Colonic mucosa (tissue), 4 donors: ENCODE data around the gene SCIMP. TPM values are rescaled to one million over a fixed set of nuclear protein-coding genes. Genes with fewer than 3 reads are reported as not detected.

Experiments used
- DNase-seq: peaks from one replicate; pipeline ENCODE4 v3.0.0-alpha.2; 2020
- H3K27ac ChIP-seq: fragments of 200-600 bp; one replicate; pipeline ENCODE4 v1.8.0; 2021
- H3K27me3 ChIP-seq: fragments of 200-600 bp; one replicate; pipeline ENCODE4 v1.8.0; 2021
- H3K36me3 ChIP-seq: fragments of 200-600 bp; one replicate; pipeline ENCODE4 v1.8.0; 2021
- H3K4me1 ChIP-seq: fragments of 200-600 bp; one replicate; pipeline ENCODE4 v1.8.0; 2021; ENCODE audit warnings: mild to moderate bottlenecking
- H3K4me3 ChIP-seq: fragments of 200-600 bp; one replicate; pipeline ENCODE4 v1.8.0; 2021
- H3K9ac ChIP-seq, 2 donors: one replicate each; pipeline ENCODE4 v1.7.0; 2013; ENCODE audit warnings: control low read depth in 2 of 2, low read depth in 2 of 2, low read length in 2 of 2
- H3K9me3 ChIP-seq: fragments of 200-600 bp; one replicate; pipeline ENCODE4 v1.8.0; 2021
- CTCF ChIP-seq: fragments of 200-600 bp; IDR thresholded peaks from one replicate; pipeline ENCODE4 v1.8.0; 2022; ENCODE audit warnings: antibody characterized with exemption, mild to moderate bottlenecking
- intact Hi-C: fragments of 100-400 bp; cut with DNase I; formaldehyde crosslinking; loops from one replicate; pipeline ENCODE4 v1.14.1; 2022
- total RNA-seq, 2 donors: library from RNA; stranded (reverse); fragmentation: NEBNext Ultra II Directional in 1 of 2; extraction: Animal tissue kit (Norgen Biotek cat#: 25700) in 1 of 2; gene quantifications; one replicate each; pipeline ENCODE4 v1.2.1, GENCODE V29; 2021
- donor health status: healthy.
- donor health status: DM: no; HTN: no; CAD: no.
- donor health status: DM: no; HTN: no; CAD: no.

The SCIMP gene
- total RNA-seq, 2 donors from 2014 or later: 0.86 to 1.5 TPM

DNA sequence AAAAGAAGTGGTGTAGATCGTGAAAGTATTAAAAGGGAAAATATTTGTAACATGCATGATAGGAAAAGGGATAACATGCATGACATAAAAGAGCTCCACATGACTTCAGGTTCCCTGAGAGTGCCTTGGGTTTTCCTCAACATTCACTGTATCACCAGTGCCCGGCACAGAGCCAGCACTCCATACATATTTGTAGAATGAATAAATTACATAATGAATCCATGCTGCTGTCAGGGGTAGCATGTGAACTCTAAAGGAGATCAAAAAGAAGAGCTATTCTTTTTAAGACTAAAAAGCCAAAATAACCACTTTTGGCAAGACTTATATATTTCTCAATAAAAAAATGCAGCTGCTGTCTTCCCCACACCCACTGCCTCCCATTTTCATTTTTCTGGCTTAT is 40.3 kb downstream of the SCIMP start:
- no peaks in the 10 kb centered on the region for H3K36me3 ChIP-seq
- no peak overlapping the region for H3K9ac ChIP-seq
- H3K4me1 ChIP-seq: no peaks in the 10 kb centered on the region
- TF ChIP-seq CTCF: no peak
- no peak for DNase-seq
- intact Hi-C loops: loop anchor here (5.0 kb wide), 1 partner anchor 82 kb away; the partner anchor contains the start of gene ZNF232
- H3K27me3 ChIP-seq: no peaks in the 10 kb centered on the region
- H3K9me3 ChIP-seq: no peaks in the 10 kb centered on the region
- no peak overlapping the region for H3K4me3 ChIP-seq
- no peak overlapping the region for H3K27ac ChIP-seq

DNA sequence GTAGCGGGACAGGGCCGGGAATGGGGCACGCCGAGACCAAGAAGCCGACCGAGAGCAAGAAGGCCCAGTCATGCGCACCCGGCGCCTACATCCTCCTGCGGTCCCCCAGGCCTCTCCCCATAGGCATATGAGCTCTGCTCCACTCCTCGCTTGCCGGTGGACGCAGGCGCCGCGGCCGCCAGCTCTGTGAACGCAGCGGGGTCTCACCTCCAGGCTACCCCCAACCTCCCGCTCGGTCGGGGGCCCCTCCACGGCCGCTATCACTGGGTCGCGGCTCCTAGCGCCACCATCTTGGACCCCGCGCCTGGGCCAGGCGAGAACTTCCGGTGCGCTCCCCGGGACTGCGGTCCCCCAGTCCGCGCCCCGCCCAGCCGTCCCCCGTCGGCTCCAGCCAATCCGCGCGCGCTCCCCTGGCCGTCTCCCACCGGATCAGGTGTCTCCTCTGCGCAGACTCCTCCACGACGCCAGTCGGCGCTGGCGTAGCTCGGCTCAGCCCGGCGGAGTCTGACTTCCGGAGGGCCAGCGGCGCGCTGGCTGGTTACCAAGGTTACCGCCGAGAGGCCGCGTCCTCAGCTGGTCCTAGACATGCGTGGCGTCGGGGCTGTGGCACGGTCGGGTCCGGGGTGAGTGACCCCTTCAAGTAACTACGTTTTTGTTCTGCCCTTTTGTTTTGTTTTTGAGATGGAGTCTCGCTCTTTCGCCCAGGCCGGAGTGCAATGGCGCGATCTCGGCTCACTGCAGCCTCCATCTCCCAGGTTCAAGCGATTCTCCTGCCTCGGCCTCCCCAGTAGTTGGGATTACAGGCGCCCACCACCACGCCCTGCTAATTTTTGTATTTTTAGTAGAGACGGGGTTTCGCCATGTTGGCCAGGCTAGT is 42.9 kb downstream of the SCIMP start, which contains the start of gene ZNF594:
TSS of gene ZNF594 (minus strand) at position 328 of the 877 bp plus-strand sequence. CDS start 7,612 bp downstream, outside the sequence.
- intact Hi-C loops: loop anchor here (5.0 kb wide), 1 partner anchor 79 kb away; the partner anchor contains the start of gene ZNF232
- DNase-seq: peak; percentile 97
- H3K9me3 ChIP-seq: no peaks in the 10 kb centered on the region
- H3K36me3 ChIP-seq: no peaks in the 10 kb centered on the region
- H3K4me3 ChIP-seq: peak within 1 kb of the TSS; percentile 89
- H3K4me1 ChIP-seq: no peaks in the 10 kb centered on the region
- H3K9ac ChIP-seq: peak within 1 kb of the TSS; percentile 63 to 97
- peak within 1 kb of the TSS; percentile 66 for H3K27ac ChIP-seq
- peak; percentile 64 for TF ChIP-seq CTCF
- H3K27me3 ChIP-seq: no peaks in the 10 kb centered on the region

GRCh38 chr17:5184288-5184687 is 50.4 kb downstream of the SCIMP start:
- DNase-seq: no peak
- H3K9me3 ChIP-seq: peaks cover 37% of the 10 kb centered on the region
- TF ChIP-seq CTCF: no peak
- no peak overlapping the region for H3K9ac ChIP-seq
- no peaks in the 10 kb centered on the region for H3K4me1 ChIP-seq
- H3K4me3 ChIP-seq: no peak overlapping the region
- no peaks in the 10 kb centered on the region for H3K36me3 ChIP-seq
- no peak overlapping the region for H3K27ac ChIP-seq
- intact Hi-C loops: no loop called here
- no peaks in the 10 kb centered on the region for H3K27me3 ChIP-seq

DNA sequence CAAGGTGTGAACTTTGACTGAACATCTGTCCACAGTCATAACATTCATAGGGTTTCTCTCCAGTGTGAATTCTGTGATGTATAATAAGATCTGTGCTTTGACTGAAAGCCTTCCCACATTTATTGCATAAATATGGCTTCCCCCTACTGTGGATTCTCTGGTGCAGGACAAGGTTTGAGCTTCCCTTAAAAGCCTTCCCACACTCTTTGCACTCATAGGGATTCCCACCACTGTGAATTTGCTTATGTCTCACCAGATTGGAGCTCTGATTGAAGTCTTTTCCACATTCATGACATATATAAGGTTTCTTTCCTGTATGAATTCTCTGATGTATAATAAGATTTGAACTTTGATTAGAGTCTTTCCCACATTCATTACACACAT is 51.3 kb downstream of the SCIMP start:
- Histone ChIP-seq H3K27me3 (no peaks in the 10 kb centered on the region), H3K9me3 (peaks cover 37% of the 10 kb centered on the region), H3K4me1 (no peaks in the 10 kb centered on the region), H3K4me3 (no peak overlapping the region), H3K27ac (no peak overlapping the region), H3K36me3 (no peaks in the 10 kb centered on the region), H3K9ac (no peak overlapping the region)
- no peak for DNase-seq
- intact Hi-C loops: no loop called here
- TF ChIP-seq CTCF: no peak

- Histone ChIP-seq H3K27ac (no peak overlapping the region), H3K4me1 (no peaks in the 10 kb centered on the region), H3K9ac (no peak overlapping the region), H3K27me3 (no peaks in the 10 kb centered on the region), H3K4me3 (no peak overlapping the region), H3K9me3 (peaks cover 37% of the 10 kb centered on the region), H3K36me3 (no peaks in the 10 kb centered on the region)
- intact Hi-C loops: no loop called here
- DNase-seq: no peak
- no peak for TF ChIP-seq CTCF
Measured at GRCh38 chr17:5182597-5183409, 51.9 kb downstream of the SCIMP start.
